IMR-90 (cell line): Measurements from ENCODE around the gene HTRA2.

Experiments
- BHLHE40 ChIP-seq: fragments of 150-350 bp; IDR thresholded peaks from 2 replicates; pipeline ENCODE4 v1.6.1; 2016; ENCODE audit warnings: mild to moderate bottlenecking, low read depth, low read length
- CEBPB ChIP-seq: IDR thresholded peaks from 2 replicates; pipeline ENCODE4 v1.6.1; 2012; ENCODE audit warnings: low read depth, low read length, improper control_type of control experiment
- CTCF ChIP-seq: conservative IDR thresholded peaks from 2 replicates; pipeline ENCODE4 v1.5.1; 2012; ENCODE audit warnings: mild to moderate bottlenecking, low read depth, low read length, improper control_type of control experiment
- FOS ChIP-seq: fragments of 150-350 bp; IDR thresholded peaks from 2 replicates; pipeline ENCODE4 v1.6.1; 2016; ENCODE audit warnings: low read depth, low read length
- MAFK ChIP-seq: IDR thresholded peaks from 2 replicates; pipeline ENCODE4 v1.6.1; 2012; ENCODE audit warnings: low read depth, low read length, improper control_type of control experiment
- MAZ ChIP-seq: IDR thresholded peaks from 2 replicates; pipeline ENCODE4 v1.6.1; 2012; ENCODE audit warnings: low read depth, mild to moderate bottlenecking, low read length, improper control_type of control experiment, moderate library complexity, borderline replicate concordance
- MXI1 ChIP-seq: IDR thresholded peaks from 2 replicates; pipeline ENCODE4 v1.6.1; 2012; ENCODE audit warnings: low read depth, mild to moderate bottlenecking, low read length, moderate library complexity, borderline replicate concordance
- NFE2L2 ChIP-seq: fragments of 150-350 bp; IDR thresholded peaks from 2 replicates; pipeline ENCODE4 v1.6.1; 2016; ENCODE audit warnings: low read depth, mild to moderate bottlenecking, low read length
- POLR2A ChIP-seq: IDR thresholded peaks from 2 replicates; pipeline ENCODE4 v1.6.1; 2012; ENCODE audit warnings: mild to moderate bottlenecking, low read depth, low read length
- RAD21 ChIP-seq: IDR thresholded peaks from 2 replicates; pipeline ENCODE4 v1.6.1; 2012; ENCODE audit warnings: low read length, improper control_type of control experiment
- RCOR1 ChIP-seq: IDR thresholded peaks from 2 replicates; pipeline ENCODE4 v1.6.1; 2012; ENCODE audit warnings: mild to moderate bottlenecking, low read length, improper control_type of control experiment; ENCODE audit not compliant: insufficient replicate concordance
- RFX5 ChIP-seq: IDR thresholded peaks from 2 replicates; pipeline ENCODE4 v1.8.0; 2012; ENCODE audit warnings: low read depth, mild to moderate bottlenecking, low read length, moderate library complexity
- TF ChIP-seq, protein P1 (sequence below): fragments of 150-350 bp; IDR thresholded peaks from 2 replicates; pipeline ENCODE4 v1.6.1; 2017; ENCODE audit warnings: mild to moderate bottlenecking, antibody characterized with exemption, low read length, low read depth

- TF ChIP-seq CTCF (no peak), POLR2A (no peak), MAZ (no peak), MAFK (no peak), CEBPB (no peak), FOS (no peak), RFX5 (no peak), RCOR1 (no peak), BHLHE40 (no peak), MXI1 (no peak), RAD21 (no peak), NFE2L2 (no peak)
- TF ChIP-seq, protein P1, sequence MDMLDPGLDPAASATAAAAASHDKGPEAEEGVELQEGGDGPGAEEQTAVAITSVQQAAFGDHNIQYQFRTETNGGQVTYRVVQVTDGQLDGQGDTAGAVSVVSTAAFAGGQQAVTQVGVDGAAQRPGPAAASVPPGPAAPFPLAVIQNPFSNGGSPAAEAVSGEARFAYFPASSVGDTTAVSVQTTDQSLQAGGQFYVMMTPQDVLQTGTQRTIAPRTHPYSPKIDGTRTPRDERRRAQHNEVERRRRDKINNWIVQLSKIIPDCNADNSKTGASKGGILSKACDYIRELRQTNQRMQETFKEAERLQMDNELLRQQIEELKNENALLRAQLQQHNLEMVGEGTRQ: no peak
These were observed 5.8 kb downstream of the HTRA2 start for GRCh38 chr2:74535440-74535965.
